Naive thymus-derived CD8-positive, alpha-beta T cell (primary cell): Measurements from ENCODE around the gene TIMD4. TPM values are rescaled to one million over a fixed set of nuclear protein-coding genes. Genes with fewer than 3 reads are reported as not detected.

ENCODE experiments used
- ATAC-seq, 2 donors: fragments of 150-1000 bp; cut with Tn5 transposase in 1 of 2; sonication (Bioruptor Pico), chemical (Tn5 transposase) in 1 of 2; 1 replicate in 1 of 2; 2 replicates in 1 of 2; pipeline ENCODE4 v1.10.0; 2021; ENCODE audit warnings: mild to moderate bottlenecking in 2 of 2, moderate library complexity in 2 of 2
- POLR2A ChIA-PET: fragments of 350-600 bp; sonication (Branson Sonifier 250); formaldehyde crosslinking; loops from one replicate; lab custom pipeline; 2021; ENCODE audit warnings: antibody characterized with exemption; lab: Charles Lee
- DNase-seq, 10 donors: peaks; one replicate each; pipeline versions ENCODE4 v3.0.0 to v3.0.0-alpha.2; 2020 to 2022
- H3K27ac Mint-ChIP-seq, 10 donors: one replicate each; pipeline ENCODE4 v1.8.0; 2020 to 2022; ENCODE audit warnings: mild to moderate bottlenecking in 10 of 10, mixed read lengths in 10 of 10, moderate library complexity in 4 of 10, inconsistent platforms in 1 of 10
- H3K27me3 Mint-ChIP-seq, 5 donors: one replicate each; pipeline ENCODE4 v1.8.0; 2021 to 2022; ENCODE audit warnings: mixed read lengths in 5 of 5
- H3K36me3 Mint-ChIP-seq, 3 donors: one replicate each; pipeline ENCODE4 v1.8.0; 2020 to 2022; ENCODE audit warnings: mixed read lengths in 3 of 3, mild to moderate bottlenecking in 2 of 3, inconsistent platforms in 1 of 3
- H3K4me1 Mint-ChIP-seq, 4 donors: one replicate each; pipeline ENCODE4 v1.8.0; 2021 to 2022; ENCODE audit warnings: mixed read lengths in 4 of 4
- H3K4me3 Mint-ChIP-seq, 10 donors: one replicate each; pipeline ENCODE4 v1.8.0; 2020 to 2022; ENCODE audit warnings: mild to moderate bottlenecking in 10 of 10, mixed read lengths in 10 of 10, moderate library complexity in 6 of 10, inconsistent platforms in 1 of 10
- H3K9me3 Mint-ChIP-seq, 9 donors: one replicate each; pipeline ENCODE4 v1.8.0; 2020 to 2022; ENCODE audit warnings: mixed read lengths in 9 of 9, mild to moderate bottlenecking in 3 of 9, inconsistent platforms in 1 of 9, moderate library complexity in 1 of 9
- polyA plus RNA-seq, 3 donors: library from polyadenylated mRNA; unstranded; fragments of 300-500 nt; fragmentation: Illumina TruSeq; gene quantifications; one replicate each; pipeline ENCODE4 v1.2.3, GENCODE V29; 2021
- total RNA-seq, 8 experiments: library from RNA in 2 of 8; stranded (reverse) in 2 of 8; gene quantifications; one replicate each; pipeline ENCODE4 v1.2.3 and lab custom pipeline; 2021 to 2026

Gene TIMD4
- total and polyA plus RNA-seq, 5 experiments from 2014 or later = 0.95 to 26.5 (median 3.4) TPM

DNA sequence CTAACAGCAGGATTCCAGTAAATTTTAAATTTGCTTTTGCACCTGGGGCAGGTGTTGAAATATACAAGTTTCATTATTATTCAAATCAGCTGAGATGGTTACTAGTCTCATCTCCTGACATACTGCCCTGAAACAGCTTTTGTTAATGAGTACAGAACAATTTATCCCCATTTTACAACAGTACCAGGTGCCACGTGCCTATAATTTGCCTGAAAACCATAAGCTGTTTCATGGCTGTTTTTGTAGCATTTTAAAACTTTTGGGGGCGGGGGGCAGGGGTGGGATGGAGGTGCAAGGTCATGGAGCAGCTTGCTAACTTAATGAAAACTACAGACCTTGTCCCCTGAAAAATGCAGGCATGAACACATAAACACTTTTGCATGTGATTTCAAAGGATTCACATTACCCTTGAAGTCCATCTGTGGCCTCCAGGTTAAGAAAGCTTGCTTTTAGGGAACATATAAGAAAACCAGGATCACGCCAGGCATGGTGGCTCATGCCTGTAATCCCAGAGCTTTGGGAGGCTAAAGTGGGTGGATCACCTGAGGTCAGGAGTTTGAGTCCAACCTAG is 42.1 kb downstream of the TIMD4 start:
- ATAC-seq (no peak), DNase-seq (no peak)
- Mint-ChIP-seq H3K36me3 (peaks cover 0 to 6% (median 0%) of the 10 kb centered on the region in 3 donors), H3K4me1 (peaks cover under 1 to 43% (median 31%) of the 10 kb centered on the region in 4 donors), H3K27me3 (no peaks in the 10 kb centered on the region), H3K4me3 (peak overlapping the region in 1 of 10 donors; percentile 24), H3K27ac (peak overlapping the region in 4 of 10 donors; percentile 64 to 81 (median 73)), H3K9me3 (peaks cover 0 to 3% (median 0%) of the 10 kb centered on the region in 9 donors)
- POLR2A ChIA-PET = interaction anchor here (0.7 to 1.2 kb wide), 2 partner anchors 10 to 221 kb away, joined by 3 to 4 read pairs; no protein-coding TSS in a partner anchor

DNA sequence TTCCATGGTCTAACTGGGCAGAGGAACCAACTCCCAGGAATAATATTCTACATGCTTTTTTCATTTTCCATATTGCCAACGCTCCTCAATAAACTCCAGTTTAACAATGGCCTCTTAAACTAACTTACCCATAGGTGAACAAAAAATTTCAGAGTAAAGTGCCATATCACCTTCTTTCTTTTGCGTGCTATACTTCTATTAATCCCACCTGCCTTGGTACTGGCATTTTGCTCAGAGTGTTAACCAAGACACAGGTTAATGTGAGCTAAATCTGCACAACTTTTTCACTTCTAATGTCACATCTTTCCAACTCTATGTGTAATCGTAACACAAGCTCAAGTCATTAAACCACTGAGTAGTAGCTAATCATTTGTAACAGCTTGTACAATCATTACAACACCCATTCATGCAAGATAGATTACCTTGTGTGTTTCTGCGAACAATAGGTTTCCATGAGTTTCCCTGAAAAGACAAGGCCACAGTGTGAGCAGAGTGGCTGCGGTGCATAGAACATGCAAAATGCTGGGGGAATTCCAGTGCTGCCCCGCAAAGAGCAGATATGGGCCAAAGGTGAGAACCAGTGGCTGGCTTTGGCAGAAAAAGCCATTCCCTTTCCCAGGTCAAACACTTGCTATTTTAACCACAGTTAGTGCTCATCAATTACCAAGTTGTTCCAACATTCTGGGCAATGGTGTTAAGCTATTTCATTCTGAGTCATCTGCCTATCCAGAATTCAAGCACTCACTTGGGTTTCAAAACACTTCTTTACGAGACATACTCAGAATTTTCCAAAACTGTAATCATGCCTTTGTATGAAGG is 42.8 kb downstream of the TIMD4 start:
- Mint-ChIP-seq H3K4me1 (peaks cover 4 to 45% (median 35%) of the 10 kb centered on the region in 4 donors), H3K27me3 (no peaks in the 10 kb centered on the region), H3K27ac (peak overlapping the region in 6 of 10 donors; percentile 54 to 82 (median 71)), H3K9me3 (peaks cover 0 to 3% (median 0%) of the 10 kb centered on the region in 9 donors), H3K36me3 (peaks cover 0 to 6% (median 0%) of the 10 kb centered on the region in 3 donors), H3K4me3 (peak overlapping the region in 1 of 10 donors; percentile 30)
- POLR2A ChIA-PET = interaction anchor here (1.2 kb wide), 1 partner anchor 11 kb away, joined by 4 read pairs; no protein-coding TSS in a partner anchor
- no peak for DNase-seq
- ATAC-seq = peak in 1 of 2 donors; percentile 27

DNA sequence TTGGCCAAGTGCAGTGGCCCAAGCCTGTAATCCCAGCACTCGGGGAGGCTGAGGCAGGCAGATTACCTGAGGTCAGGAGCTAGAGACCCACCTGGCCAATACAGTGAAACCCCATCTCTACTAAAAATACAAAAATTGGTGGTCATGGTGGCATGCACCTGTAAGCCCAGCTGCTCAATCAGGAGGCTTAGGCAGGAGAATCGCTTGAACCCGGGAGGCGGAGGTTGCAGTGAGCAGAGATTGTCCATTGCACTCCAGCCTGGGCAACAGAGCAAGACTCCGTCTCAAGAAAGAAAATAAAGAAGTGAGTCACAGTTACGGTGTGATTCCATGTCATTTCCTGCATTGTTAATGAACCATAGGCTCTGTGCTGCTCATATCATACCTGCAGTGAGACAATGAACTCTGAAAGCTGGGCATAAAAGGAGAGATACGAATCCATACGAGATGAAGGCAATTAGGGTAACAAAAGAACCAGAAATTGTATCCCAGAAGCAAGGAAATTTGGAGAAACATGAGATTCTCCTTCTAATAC is 44.6 kb downstream of the TIMD4 start:
- Mint-ChIP-seq H3K36me3 (peaks cover 0 to 11% (median 5%) of the 10 kb centered on the region in 3 donors), H3K4me3 (no peak overlapping the region), H3K4me1 (peaks cover 12 to 59% (median 44%) of the 10 kb centered on the region in 4 donors), H3K27me3 (no peaks in the 10 kb centered on the region), H3K27ac (peak overlapping the region in 4 of 10 donors; percentile 2 to 65 (median 42)), H3K9me3 (peaks cover 0 to 4% (median 0%) of the 10 kb centered on the region in 9 donors)
- POLR2A ChIA-PET = no interaction called here
- no peak for ATAC-seq
- DNase-seq = no peak

DNA sequence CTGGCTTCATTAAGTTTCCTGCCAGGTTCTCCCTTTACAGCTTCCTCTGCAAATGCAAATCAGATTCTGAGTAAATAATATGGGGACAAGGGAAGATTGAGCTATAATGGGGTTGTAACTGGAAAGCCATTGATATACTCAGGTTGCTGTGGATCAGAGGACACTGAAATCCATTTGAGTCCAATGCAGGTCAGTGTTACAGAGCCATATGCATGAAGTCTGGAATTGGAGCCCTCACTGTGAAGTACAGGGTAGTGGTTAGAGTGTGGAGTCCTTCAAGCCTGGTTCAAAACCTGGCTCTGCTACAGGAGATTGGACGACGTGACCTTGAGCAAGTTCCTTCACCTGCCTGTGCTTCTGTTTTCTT is 48.7 kb downstream of the TIMD4 start:
- no peaks in the 10 kb centered on the region for H3K27me3 Mint-ChIP-seq
- peaks cover 22 to 60% (median 54%) of the 10 kb centered on the region in 4 donors for H3K4me1 Mint-ChIP-seq
- H3K9me3 Mint-ChIP-seq = peaks cover 0 to 9% (median 3%) of the 10 kb centered on the region in 9 donors
- DNase-seq (no peak), ATAC-seq (no peak)
- peak overlapping the region; percentile 85 to 99 (median 94) for H3K27ac Mint-ChIP-seq
- peak overlapping the region; percentile 62 to 85 (median 80) for H3K4me3 Mint-ChIP-seq
- peaks cover 0 to 19% (median 5%) of the 10 kb centered on the region in 3 donors for H3K36me3 Mint-ChIP-seq
- POLR2A ChIA-PET = interaction anchor here (0.6 to 1.9 kb wide), 7 partner anchors 15 to 228 kb away, joined by 3 to 9 read pairs (median 4); partner anchors contain the start of gene MED7

DNA sequence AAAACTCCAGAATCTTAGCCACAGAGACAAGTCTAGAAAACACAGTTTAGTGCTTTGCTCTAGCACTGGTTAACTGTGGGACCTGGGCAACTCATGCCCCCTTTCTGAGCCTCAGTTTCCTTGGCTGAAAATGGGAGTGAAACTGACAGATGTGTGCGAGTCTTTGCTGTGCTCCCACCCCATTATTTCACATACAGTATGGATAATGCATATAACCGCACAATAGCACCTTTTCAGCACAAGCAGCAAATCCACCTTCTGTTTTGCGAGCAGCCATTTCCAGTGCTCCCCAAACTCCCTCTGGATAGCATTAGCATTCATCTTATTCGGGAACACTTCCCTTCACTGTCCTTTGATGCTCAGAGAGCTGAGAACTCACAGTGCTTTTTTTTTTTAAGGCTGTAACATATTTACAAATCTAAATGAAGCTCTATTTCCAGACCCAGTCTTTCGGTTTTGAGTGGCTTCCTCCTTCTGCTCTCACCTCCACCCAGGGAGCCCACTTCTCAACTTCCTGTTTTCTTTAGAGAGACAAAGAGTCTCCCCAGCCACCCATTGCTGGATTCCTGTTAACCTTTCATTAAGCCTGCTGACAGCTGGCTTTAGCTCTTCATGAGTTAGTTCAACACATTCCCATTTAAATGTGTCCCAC is 49.2 kb downstream of the TIMD4 start:
- H3K27ac Mint-ChIP-seq = peak overlapping the region; percentile 85 to 99 (median 94)
- POLR2A ChIA-PET = interaction anchor here (0.9 to 1.9 kb wide), 6 partner anchors 15 to 229 kb away, joined by 3 to 9 read pairs (median 4); partner anchors contain the start of gene MED7
- peaks cover 0 to 9% (median 3%) of the 10 kb centered on the region in 9 donors for H3K9me3 Mint-ChIP-seq
- H3K4me3 Mint-ChIP-seq = peak overlapping the region; percentile 62 to 85 (median 80)
- DNase-seq = peak in 6 of 10 donors; percentile 6 to 55 (median 28)
- H3K27me3 Mint-ChIP-seq = no peaks in the 10 kb centered on the region
- H3K36me3 Mint-ChIP-seq = peaks cover 0 to 19% (median 5%) of the 10 kb centered on the region in 3 donors
- peaks cover 22 to 56% (median 55%) of the 10 kb centered on the region in 4 donors for H3K4me1 Mint-ChIP-seq
- peak; percentile 83 to 91 for ATAC-seq

DNA sequence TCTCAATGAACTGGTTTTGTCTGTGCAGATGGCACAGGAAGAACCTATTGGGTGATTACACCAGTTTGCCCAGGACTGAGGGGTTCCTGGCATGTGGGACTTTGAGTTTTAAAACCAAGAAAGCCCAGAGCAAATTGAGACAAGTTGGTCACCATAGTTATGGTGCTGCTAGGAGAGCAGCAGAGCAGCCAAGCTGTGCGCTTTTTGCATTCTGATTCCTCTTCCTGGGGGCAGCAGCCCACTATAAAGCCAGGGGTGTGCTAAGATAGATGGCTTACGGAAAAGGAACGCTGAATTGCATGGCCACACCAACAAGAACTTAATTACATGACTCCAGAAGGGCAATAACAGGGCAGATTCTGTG is 49.7 kb downstream of the TIMD4 start:
- H3K27ac Mint-ChIP-seq = peak overlapping the region; percentile 85 to 99 (median 94)
- no peaks in the 10 kb centered on the region for H3K27me3 Mint-ChIP-seq
- H3K9me3 Mint-ChIP-seq = peaks cover 0 to 9% (median 3%) of the 10 kb centered on the region in 9 donors
- DNase-seq (no peak), ATAC-seq (no peak)
- peak overlapping the region in 8 of 10 donors; percentile 57 to 85 (median 78) for H3K4me3 Mint-ChIP-seq
- H3K4me1 Mint-ChIP-seq = peaks cover 22 to 57% (median 54%) of the 10 kb centered on the region in 4 donors
- H3K36me3 Mint-ChIP-seq = peaks cover 0 to 19% (median 5%) of the 10 kb centered on the region in 3 donors
- POLR2A ChIA-PET = interaction anchor here (0.9 to 1.9 kb wide), 6 partner anchors 16 to 229 kb away, joined by 3 to 9 read pairs (median 4); partner anchors contain the start of gene MED7

DNA sequence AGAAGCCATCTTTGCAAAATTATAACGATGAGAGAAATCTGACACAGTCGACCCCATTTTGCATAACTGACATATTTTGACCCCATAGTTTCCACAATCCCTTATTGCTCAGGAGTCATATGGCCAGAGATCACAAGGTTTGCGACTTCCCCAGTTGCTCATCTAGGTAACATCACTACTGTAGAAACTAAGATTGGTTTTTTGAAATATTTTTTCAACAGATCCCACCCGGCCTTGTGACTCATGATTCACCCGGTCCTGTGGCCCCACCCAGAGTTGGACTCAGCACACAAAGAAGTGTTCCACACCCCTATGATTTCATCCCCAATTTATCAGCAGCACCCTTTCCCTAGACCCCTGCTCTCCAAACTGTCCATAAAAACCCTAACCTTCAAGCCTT is 50.2 kb downstream of the TIMD4 start:
- peak overlapping the region; percentile 85 to 99 (median 94) for H3K27ac Mint-ChIP-seq
- H3K4me3 Mint-ChIP-seq = peak overlapping the region in 7 of 10 donors; percentile 45 to 85 (median 81)
- peaks cover 0 to 9% (median 3%) of the 10 kb centered on the region in 9 donors for H3K9me3 Mint-ChIP-seq
- peaks cover 25 to 57% (median 53%) of the 10 kb centered on the region in 4 donors for H3K4me1 Mint-ChIP-seq
- no peak for DNase-seq
- POLR2A ChIA-PET = no interaction called here
- peaks cover 0 to 19% (median 5%) of the 10 kb centered on the region in 3 donors for H3K36me3 Mint-ChIP-seq
- ATAC-seq = no peak
- H3K27me3 Mint-ChIP-seq = no peaks in the 10 kb centered on the region

DNA sequence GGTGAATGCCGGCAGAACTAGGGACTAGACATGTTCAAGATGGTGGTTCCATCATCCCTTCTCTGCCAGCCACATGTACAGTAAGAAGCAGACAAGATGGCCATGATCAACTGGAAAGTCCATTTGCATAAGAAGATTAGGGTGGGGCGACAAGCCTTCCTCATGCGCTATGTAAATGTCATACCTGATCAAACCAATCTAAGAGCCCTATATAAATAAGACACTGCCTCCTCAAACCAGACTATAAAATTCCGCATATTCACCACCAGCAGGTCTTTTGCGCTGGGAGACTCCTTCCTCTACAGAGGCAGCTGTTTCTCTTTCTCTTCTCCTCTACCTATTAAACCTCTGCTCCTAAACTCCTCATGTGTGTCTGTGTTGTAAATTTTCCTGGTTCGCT is 53.8 kb downstream of the TIMD4 start:
- no peaks in the 10 kb centered on the region for H3K27me3 Mint-ChIP-seq
- H3K27ac Mint-ChIP-seq = peak overlapping the region in 4 of 10 donors; percentile 12 to 61 (median 36)
- peaks cover 0 to 8% (median 3%) of the 10 kb centered on the region in 9 donors for H3K9me3 Mint-ChIP-seq
- H3K36me3 Mint-ChIP-seq = peaks cover 0 to 13% (median 2%) of the 10 kb centered on the region in 3 donors
- H3K4me1 Mint-ChIP-seq = peaks cover 20 to 44% (median 36%) of the 10 kb centered on the region in 4 donors
- POLR2A ChIA-PET = interaction anchor here (0.9 kb wide), 1 partner anchor 14 kb away, joined by 3 read pairs; no protein-coding TSS in a partner anchor
- no peak overlapping the region for H3K4me3 Mint-ChIP-seq
- ATAC-seq = no peak
- DNase-seq = no peak

DNA sequence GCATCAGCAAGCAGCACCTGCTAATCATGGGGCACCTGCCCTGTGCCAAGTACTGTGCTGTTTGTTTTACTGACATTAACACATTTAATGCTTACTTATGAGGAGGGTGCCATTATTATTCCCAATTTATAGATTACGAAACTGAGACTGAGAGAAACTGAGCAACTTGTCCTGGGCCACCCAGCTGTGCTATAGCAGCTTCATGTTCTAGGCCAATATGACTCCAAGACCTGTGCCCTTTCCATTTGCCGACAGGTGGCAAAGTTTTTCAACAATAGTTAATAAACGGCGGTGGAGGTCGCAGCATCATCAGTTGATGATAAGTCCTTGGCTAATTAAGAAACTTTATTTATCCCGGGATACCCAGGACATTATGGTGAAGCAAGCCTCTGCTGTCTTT is 55.4 kb downstream of the TIMD4 start:
- Mint-ChIP-seq H3K4me3 (no peak overlapping the region), H3K27ac (peak overlapping the region in 4 of 10 donors; percentile 9 to 84 (median 42))

DNA sequence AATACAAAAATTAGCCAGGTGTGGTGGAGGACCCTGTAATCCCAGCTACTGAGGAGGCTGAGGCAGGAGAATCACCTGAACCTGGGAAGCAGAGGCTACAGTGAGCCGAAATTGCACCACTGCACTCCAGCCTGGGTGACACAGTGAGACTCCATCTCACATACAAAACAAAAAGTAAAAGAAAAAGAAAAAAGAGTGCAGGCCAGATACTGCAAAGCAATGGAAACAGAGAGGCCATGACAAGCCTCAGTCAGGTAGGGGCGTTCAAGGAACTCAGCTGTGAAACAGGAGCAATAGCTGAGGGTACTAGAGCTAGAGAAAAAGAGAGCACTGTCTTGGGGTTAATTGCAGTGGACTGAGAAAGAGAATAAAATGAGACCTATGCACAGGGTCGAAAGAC is 56.2 kb downstream of the TIMD4 start:
- peak overlapping the region in 3 of 10 donors; percentile 17 to 52 (median 24) for H3K27ac Mint-ChIP-seq
- no peaks in the 10 kb centered on the region for H3K27me3 Mint-ChIP-seq
- no peak for DNase-seq
- no peak for ATAC-seq
- no peak overlapping the region for H3K4me3 Mint-ChIP-seq
- POLR2A ChIA-PET = no interaction called here
- H3K9me3 Mint-ChIP-seq = peaks cover 0 to 3% (median 0%) of the 10 kb centered on the region in 9 donors
- peaks cover 0 to 5% (median 0%) of the 10 kb centered on the region in 3 donors for H3K36me3 Mint-ChIP-seq
- peaks cover 12 to 26% (median 17%) of the 10 kb centered on the region in 4 donors for H3K4me1 Mint-ChIP-seq

More for the DNA sequence above, 55.4 kb downstream of the TIMD4 start:
- H3K36me3 Mint-ChIP-seq = peaks cover 0 to 7% (median 0%) of the 10 kb centered on the region in 3 donors
- H3K4me1 Mint-ChIP-seq = peaks cover 12 to 29% (median 21%) of the 10 kb centered on the region in 4 donors
- no peak for DNase-seq
- no peak for ATAC-seq
- no peaks in the 10 kb centered on the region for H3K27me3 Mint-ChIP-seq
- H3K9me3 Mint-ChIP-seq = peaks cover 0 to 3% (median 0%) of the 10 kb centered on the region in 9 donors
- POLR2A ChIA-PET = no interaction called here

DNA sequence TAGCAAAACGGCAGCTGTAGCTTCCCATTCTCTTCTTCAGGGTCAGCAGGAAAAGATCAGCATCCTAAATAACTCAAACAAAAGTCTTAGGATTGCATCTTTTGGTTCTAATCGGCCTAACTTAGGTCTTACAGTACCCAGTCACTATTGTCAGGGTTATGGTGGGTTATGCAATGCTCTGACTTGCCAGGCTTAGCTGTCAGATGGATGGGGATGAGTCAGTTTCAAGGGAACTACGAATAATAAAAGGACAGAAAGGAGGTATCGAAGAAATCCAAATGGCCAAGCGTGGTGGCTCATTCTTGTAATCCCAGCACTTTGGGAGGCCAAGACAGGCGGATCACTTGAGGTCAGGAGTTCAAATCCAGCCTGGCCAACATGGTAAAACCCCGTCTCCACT is 66.5 kb downstream of the TIMD4 start:
- POLR2A ChIA-PET = interaction anchor here (0.7 kb wide), 1 partner anchor 17 kb away, joined by 3 read pairs; no protein-coding TSS in a partner anchor
- Mint-ChIP-seq H3K4me1 (peaks cover 9 to 27% (median 22%) of the 10 kb centered on the region in 4 donors), H3K27me3 (peaks cover 0 to 3% (median 0%) of the 10 kb centered on the region in 5 donors), H3K9me3 (no peaks in the 10 kb centered on the region), H3K4me3 (no peak overlapping the region), H3K27ac (no peak overlapping the region), H3K36me3 (no peaks in the 10 kb centered on the region)
- ATAC-seq = no peak
- no peak for DNase-seq
